DMS114 treated with DMSO at 0.1 percent for 48 hours (cell line): ENCODE results near the gene DPAGT1.

Experiments
- DNase-seq: peaks from one replicate; lab custom pipeline; 2025; ENCODE audit not compliant: unreplicated experiment; lab: John Stamatoyannopoulos, UW

The DPAGT1 gene

GRCh38 chr11:119095066-119095880, 6.4 kb downstream of the DPAGT1 start:
- peak; percentile 80 for DNase-seq

- no peak for DNase-seq
Measured at GRCh38 chr11:119094816-119095065, 6.9 kb downstream of the DPAGT1 start.

GRCh38 chr11:119093942-119094815, 7.5 kb downstream of the DPAGT1 start:
- no peak for DNase-seq

- no peak for DNase-seq
Measured at GRCh38 chr11:119092880-119093842, 8.5 kb downstream of the DPAGT1 start.

GRCh38 chr11:119091966-119092879, 9.4 kb downstream of the DPAGT1 start:
- DNase-seq, result no peak

- DNase-seq, result no peak
Measured at GRCh38 chr11:119091178-119091577, 10.5 kb downstream of the DPAGT1 start.

GRCh38 chr11:119089319-119089718, 12.3 kb downstream of the DPAGT1 start:
- no peak for DNase-seq

- DNase-seq, result no peak
Measured at GRCh38 chr11:119088406-119088805, 13.2 kb downstream of the DPAGT1 start.

GRCh38 chr11:119087747-119088241, 13.9 kb downstream of the DPAGT1 start:
- DNase-seq, result no peak

GRCh38 chr11:119087123-119087522, 14.5 kb downstream of the DPAGT1 start:
- DNase-seq, result no peak

GRCh38 chr11:119085437-119085847, 16.2 kb downstream of the DPAGT1 start:
- no peak for DNase-seq

GRCh38 chr11:119084663-119085436, 16.8 kb downstream of the DPAGT1 start, which contains the start of gene HMBS:
Gene HMBS (plus strand): TSS chr11:119084881. CDS start chr11:119085034, 153 bp downstream.
- DNase-seq, result peak; percentile 80

GRCh38 chr11:119081682-119082260, 19.9 kb downstream of the DPAGT1 start:
- no peak for DNase-seq

- DNase-seq, result no peak
Measured at GRCh38 chr11:119078675-119079420, 22.8 kb downstream of the DPAGT1 start.

GRCh38 chr11:119077839-119078238, 23.8 kb downstream of the DPAGT1 start:
- DNase-seq, result no peak

- DNase-seq, result peak; percentile 84
Measured at GRCh38 chr11:119067371-119068222, 34.1 kb downstream of the DPAGT1 start, which contains the start of gene VPS11. Gene VPS11 (plus strand): TSS chr11:119067818. CDS start chr11:119067824, 6 bp downstream.

- no peak for DNase-seq
Measured at GRCh38 chr11:119065369-119065768, 36.3 kb downstream of the DPAGT1 start.
